Measurements from ENCODE around the gene DLGAP3.

Gene DLGAP3

GRCh38 chr1:34900775-34901502 lies 28.5 kb downstream of the DLGAP3 start:
- no peak for DNase-seq (ENCODE audit: low spot score)

DNA sequence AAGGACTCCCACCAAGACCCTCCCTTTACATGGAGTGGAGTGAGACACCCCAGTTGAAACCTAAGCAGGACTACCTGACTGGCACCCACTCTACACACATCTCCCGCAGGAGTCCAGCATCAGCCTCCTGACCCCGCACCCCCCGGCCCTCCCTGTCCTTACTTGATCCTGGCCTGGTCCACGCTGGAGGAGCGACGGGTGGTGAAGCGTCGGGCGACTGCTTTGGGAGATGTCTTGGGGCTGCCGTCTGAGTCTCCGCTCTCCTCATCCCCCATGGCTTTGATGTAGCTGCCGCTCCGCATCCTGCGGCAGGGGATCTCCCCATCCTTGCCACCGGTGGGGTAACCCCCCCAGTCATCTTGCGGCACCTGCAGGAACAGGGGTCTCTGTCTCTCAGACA lies 29.5 kb downstream of the DLGAP3 start:
- DNase-seq (ENCODE audit: low spot score) = no peak

- no peak for DNase-seq (ENCODE audit: low spot score)
Observed at GRCh38 chr1:34899471-34899870, 30.0 kb downstream of the DLGAP3 start.

DNA sequence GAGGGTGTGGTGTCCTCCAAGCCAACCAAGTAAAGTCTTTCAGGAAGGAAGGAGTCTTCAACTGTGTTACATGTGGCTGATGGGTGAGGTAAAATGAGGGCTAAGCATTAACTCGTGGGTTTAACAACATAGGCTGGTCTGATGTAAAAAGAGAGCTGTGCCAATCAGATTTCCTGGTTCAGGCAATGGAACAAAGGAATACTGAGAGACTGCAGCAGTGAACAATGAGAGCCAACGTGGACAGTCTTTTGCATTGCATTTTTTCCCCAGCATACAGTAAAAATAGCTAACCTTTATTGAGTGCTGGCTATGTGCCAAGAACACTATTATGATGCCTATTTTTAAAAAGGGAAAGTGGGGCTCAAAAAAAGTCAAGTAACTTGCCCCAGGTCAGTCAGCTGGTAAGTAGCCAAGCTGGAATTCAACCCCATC lies 31.1 kb downstream of the DLGAP3 start:
- no peak for DNase-seq (ENCODE audit: low spot score)

DNA sequence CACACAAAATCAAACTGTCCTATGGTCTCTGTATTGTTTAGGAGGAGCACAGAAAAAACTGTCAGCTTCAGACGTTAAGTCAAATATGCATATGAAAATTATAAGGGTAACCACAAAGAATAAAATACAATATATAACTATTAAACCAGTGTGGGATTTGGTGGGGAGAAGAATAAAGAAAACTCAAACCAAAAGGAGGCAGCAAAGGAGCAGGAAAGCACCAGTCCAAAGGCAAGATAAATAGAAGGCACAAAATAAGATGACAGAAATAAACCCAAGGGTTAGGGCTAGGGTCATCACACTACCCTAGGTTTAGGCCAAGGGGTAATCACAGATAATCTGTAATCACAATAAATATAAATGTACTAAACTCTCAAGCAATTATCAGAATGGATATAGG lies 32.8 kb downstream of the DLGAP3 start:
- DNase-seq (ENCODE audit: low spot score) = no peak

DNA sequence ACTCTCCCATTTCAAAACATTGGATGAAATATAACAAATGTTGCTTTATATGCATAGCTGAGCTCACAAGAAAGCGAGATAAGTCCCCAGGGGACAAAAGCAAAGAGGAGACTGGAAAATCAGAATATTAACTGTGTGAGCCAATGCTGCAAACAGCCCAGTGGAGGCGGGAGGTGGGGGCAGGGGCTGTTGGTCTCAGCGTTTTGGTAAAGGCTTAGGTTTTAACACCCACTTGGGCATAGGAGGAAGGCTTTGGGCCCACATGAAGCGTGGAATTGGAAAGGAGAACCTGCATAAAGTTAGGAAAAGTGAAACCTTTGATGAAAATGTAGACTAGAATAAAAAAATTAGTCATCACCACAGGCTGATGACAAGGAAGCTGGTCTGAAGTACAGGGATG lies 39.7 kb downstream of the DLGAP3 start:
- DNase-seq (ENCODE audit: low spot score) = no peak

DNA sequence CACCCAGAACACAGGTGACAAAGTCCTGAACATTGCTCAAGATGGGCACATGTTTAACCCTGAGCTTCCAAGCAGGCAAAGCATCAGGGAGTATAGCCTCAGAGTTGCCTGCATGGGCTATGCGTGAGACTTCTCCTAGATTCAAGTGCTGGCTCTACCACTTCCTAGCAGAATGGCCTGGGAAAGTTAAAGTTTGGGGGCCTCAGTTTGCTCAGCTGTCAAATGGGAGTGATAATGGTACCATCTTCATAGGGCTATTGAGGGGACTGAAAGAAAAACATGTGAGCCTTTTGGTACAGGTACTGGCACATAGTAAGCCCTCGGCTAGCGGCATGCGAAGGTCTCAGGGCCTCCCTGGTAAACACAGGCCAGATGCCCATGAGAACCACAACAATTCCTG lies 41.9 kb downstream of the DLGAP3 start:
- no peak for DNase-seq (ENCODE audit: low spot score)

GRCh38 chr1:34885405-34886247 lies 43.8 kb downstream of the DLGAP3 start:
- no peak for DNase-seq (ENCODE audit: low spot score)

DNA sequence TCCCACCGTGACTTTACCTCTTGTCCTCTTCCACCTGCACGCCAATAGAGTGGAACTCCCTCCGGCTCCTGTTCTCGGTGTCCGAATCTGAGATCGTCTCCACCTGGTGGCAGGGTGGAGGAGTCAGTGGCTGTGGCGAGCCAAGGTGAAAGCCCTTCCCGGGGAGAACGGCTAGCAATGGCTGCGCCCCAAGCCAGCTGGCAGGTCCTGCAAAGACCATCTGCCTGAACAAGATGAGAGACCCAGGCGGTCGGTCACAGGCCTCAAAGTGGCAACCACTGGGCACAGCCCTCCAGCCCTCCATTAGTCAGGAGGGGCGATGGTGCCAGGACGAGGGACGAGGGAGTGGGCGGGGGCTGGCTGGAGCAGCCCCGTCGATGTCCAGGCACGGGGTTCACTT lies 44.5 kb downstream of the DLGAP3 start:
- no peak for DNase-seq (ENCODE audit: low spot score)

- DNase-seq (ENCODE audit: low spot score) = no peak
Observed at GRCh38 chr1:34884536-34884935, 44.9 kb downstream of the DLGAP3 start.

GRCh38 chr1:34879230-34879629 lies 50.2 kb downstream of the DLGAP3 start:
- no peak for DNase-seq (ENCODE audit: low spot score)

GRCh38 chr1:34876406-34876805 lies 53.0 kb downstream of the DLGAP3 start:
- no peak for DNase-seq (ENCODE audit: low spot score)

GRCh38 chr1:34874296-34874952 lies 55.0 kb downstream of the DLGAP3 start:
- no peak for DNase-seq (ENCODE audit: low spot score)

GRCh38 chr1:34872133-34872503 lies 57.3 kb downstream of the DLGAP3 start:
- no peak for DNase-seq (ENCODE audit: low spot score)

GRCh38 chr1:34871443-34872132 lies 57.9 kb downstream of the DLGAP3 start:
- no peak for DNase-seq (ENCODE audit: low spot score)

DNA sequence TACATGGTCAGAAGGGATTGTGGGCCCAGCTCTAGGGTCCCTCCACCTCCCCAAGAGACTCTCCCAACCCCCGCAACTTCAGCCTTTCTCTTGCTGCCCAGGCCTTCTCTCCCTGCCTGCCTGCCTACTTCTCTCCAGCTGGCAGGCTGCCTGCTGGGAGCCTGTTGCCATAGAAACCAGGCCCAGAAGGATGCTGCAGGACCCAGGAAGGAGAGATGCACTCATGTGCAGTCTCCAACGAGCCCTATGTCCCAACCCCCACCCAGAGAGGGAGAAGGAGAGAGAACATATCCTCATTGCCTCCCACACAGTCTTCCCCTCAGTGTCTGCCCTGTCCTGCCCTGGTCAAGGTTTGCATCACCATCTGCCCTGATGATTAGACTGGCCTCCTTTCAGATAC lies 59.1 kb downstream of the DLGAP3 start:
- no peak for DNase-seq (ENCODE audit: low spot score)

DNA sequence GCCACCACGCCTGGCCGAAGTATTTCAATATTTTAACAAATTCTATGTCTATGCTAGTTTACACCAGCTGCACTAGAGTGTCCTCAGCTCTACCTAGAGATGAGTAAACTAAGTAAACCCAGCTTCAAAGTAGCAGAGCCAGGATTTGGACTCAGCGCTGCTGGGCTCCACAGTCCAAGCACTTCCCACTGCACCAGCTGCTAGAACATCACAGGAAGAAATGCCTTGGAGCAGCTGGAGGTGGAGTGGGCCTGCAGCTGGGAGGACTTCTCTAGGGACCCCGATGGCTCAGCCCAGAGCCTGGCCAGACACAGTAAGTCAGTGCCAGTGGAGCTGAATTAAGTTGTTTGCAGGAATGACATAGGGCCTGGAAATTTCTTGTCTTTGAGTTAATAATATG lies 59.7 kb downstream of the DLGAP3 start:
- no peak for DNase-seq (ENCODE audit: low spot score)

- DNase-seq (ENCODE audit: low spot score) = no peak
Observed at GRCh38 chr1:34868230-34869049, 61.0 kb downstream of the DLGAP3 start.

DNA sequence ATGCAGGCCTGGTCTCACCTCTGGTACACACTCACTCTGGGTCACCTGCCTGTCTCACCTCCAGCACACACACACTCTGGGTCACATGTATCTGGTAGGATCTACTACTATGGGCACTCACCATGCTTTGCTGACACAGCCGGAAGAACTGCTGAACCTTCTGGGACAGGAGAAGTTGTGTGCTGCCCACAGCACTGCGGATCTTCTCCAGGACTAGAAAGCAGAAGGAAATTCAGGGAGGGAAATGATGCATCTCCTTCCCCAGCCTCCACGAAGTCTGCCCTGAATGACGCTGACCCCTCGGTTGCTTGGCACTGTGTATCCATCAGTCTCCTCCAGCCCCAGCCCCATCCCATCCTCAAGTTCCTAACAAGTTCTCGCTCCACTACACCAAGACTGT lies 62.0 kb downstream of the DLGAP3 start:
- DNase-seq (ENCODE audit: low spot score) = no peak

DNA sequence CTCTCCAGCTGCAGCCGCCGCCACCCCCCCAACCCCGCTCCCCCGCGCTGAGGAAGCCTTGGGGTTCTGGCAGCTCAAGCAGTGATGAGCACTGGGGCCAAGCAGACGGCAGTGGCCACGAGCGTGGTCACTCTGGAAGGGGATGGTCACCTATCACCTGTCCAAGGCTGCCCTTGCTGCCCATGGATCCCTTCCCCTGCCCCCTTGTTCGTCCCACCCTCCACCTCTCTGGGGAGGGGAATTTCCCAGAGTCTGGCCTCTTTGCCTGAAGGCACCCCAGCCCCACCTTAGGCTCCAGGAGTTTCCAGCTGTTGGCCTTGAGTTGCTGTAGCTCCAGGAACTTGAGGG lies 62.7 kb downstream of the DLGAP3 start:
- no peak for DNase-seq (ENCODE audit: low spot score)

GRCh38 chr1:34865981-34866761 lies 63.3 kb downstream of the DLGAP3 start:
- peak; percentile 88 for DNase-seq (ENCODE audit: low spot score)
